Measurements from ENCODE around the gene HNRNPA1L2. TPM values are rescaled to one million over a fixed set of nuclear protein-coding genes. Genes with fewer than 3 reads are reported as not detected.
A peak's percentile ranks its signal among the peaks of the same experiment; 100 is the strongest.
"Not testable (repeated sequence)": the region's sequence is repeated elsewhere in the genome, so short reads cannot be mapped to it uniquely, and the experiment has no call there.

Gene HNRNPA1L2
- polyA plus RNA-seq, 2 of the 4 experiments (the other 2 are of a cell fraction): 5.8 to 8.5 TPM

GRCh38 chr13:52597676-52598075, 44.6 kb upstream of the HNRNPA1L2 start:
- no peak for FAIRE-seq
- Histone ChIP-seq H3K4me1 (no peaks in the 10 kb centered on the region), H3K9me3 (no peaks in the 10 kb centered on the region), H3K4me3 (no peak overlapping the region), H3K4me2 (no peak overlapping the region), H3K27ac (no peak overlapping the region)
- DNase-seq (ENCODE audit: low read depth in 1 of 2, low spot score in 1 of 2): no peak
- ATAC-seq: no peak
- WGBS (ENCODE audit: missing lambda C conversion rate): 60% methylated on average over 4 of the region's 4 CpGs
- CTCF ChIA-PET: no interaction called here
- POLR2A ChIA-PET: no interaction called here
- no peak for TF ChIP-seq HOXB13 (CRISPR knock-in tag; IDR thresholded peaks at IDR 0.05; ENCODE audit: low read depth)
- TF ChIP-seq CEBPB (IDR thresholded peaks at IDR 0.05): no peak
- no peak for TF ChIP-seq USF2 (IDR thresholded peaks at IDR 0.05)
- TF ChIP-seq NFE2L2 (conservative IDR thresholded peaks at IDR 0.05; ENCODE audit: low read length): no peak
- no peak for TF ChIP-seq BHLHE40 (IDR thresholded peaks at IDR 0.05; ENCODE audit: low read depth, low read length)
- no peak for TF ChIP-seq RNF2 (IDR thresholded peaks at IDR 0.05; ENCODE audit: borderline replicate concordance, low read depth)
- TF ChIP-seq SMC3 (IDR thresholded peaks at IDR 0.05): no peak
- no peak for TF ChIP-seq JUNB (IDR thresholded peaks at IDR 0.05)

GRCh38 chr13:52599037-52599847, 43.0 kb upstream of the HNRNPA1L2 start:
- Histone ChIP-seq H3K27ac (no peak overlapping the region), H3K9me3 (no peaks in the 10 kb centered on the region), H3K4me3 (no peak overlapping the region), H3K4me1 (no peaks in the 10 kb centered on the region), H3K4me2 (peak overlapping the region; percentile 26; the same call in 1 of the 3 replicates)
- FAIRE-seq: no peak
- WGBS (ENCODE audit: missing lambda C conversion rate): 58% methylated on average over 13 of the region's 13 CpGs
- no peak for TF ChIP-seq POLR2AphosphoS2 (conservative IDR thresholded peaks at IDR 0.05; ENCODE audit: low read length)
- no peak for TF ChIP-seq CHD4 (IDR thresholded peaks at IDR 0.05; ENCODE audit: borderline replicate concordance)
- TF ChIP-seq MYC (IDR thresholded peaks at IDR 0.05; ENCODE audit: borderline replicate concordance, low read length): no peak
- TF ChIP-seq RARB (CRISPR knock-in tag; IDR thresholded peaks at IDR 0.05): no peak
- no peak for DNase-seq (ENCODE audit: low read depth in 1 of 2, low spot score in 1 of 2)
- no peak for ATAC-seq
- ChIA-PET CTCF (no interaction called here), POLR2A (no interaction called here)

GRCh38 chr13:52599848-52600603, 42.2 kb upstream of the HNRNPA1L2 start:
- ChIA-PET POLR2A (no interaction called here), CTCF (no interaction called here)
- ATAC-seq (peak in 1 of 2 experiments; percentile 25; a peak in 1 of 6 replicates), DNase-seq (ENCODE audit: low read depth in 1 of 2, low spot score in 1 of 2) (no peak), FAIRE-seq (no peak)
- no peaks in the 10 kb centered on the region for H3K4me1 ChIP-seq
- TF ChIP-seq PHF8 (IDR thresholded peaks at IDR 0.05; ENCODE audit: borderline replicate concordance, low read depth): no peak
- TF ChIP-seq EHF (CRISPR knock-in tag; IDR thresholded peaks at IDR 0.05): no peak
- H3K4me3 ChIP-seq: no peak overlapping the region
- no peaks in the 10 kb centered on the region for H3K9me3 ChIP-seq
- 72% methylated on average over 27 of the region's 73 CpGs for WGBS (ENCODE audit: missing lambda C conversion rate)
- peak overlapping the region; percentile 26; the same call in 1 of the 3 replicates for H3K4me2 ChIP-seq
- H3K27ac ChIP-seq: no peak overlapping the region

GRCh38 chr13:52600666-52601065, 41.6 kb upstream of the HNRNPA1L2 start:
- no peak for FAIRE-seq
- no peak for DNase-seq (ENCODE audit: low read depth in 1 of 2, low spot score in 1 of 2)
- Histone ChIP-seq H3K4me3 (no peak overlapping the region), H3K4me1 (no peaks in the 10 kb centered on the region), H3K4me2 (no peak overlapping the region), H3K9me3 (no peaks in the 10 kb centered on the region), H3K27ac (no peak overlapping the region)
- WGBS (ENCODE audit: missing lambda C conversion rate): 60% methylated on average over 3 of the region's 3 CpGs
- ChIA-PET CTCF (no interaction called here), POLR2A (no interaction called here)
- no peak for ATAC-seq
- no peak for TF ChIP-seq CEBPB (IDR thresholded peaks at IDR 0.05)
- TF ChIP-seq RCOR1 (IDR thresholded peaks at IDR 0.05; ENCODE audit: low read depth, low read length): no peak

GRCh38 chr13:52603316-52603715, 38.9 kb upstream of the HNRNPA1L2 start:
- CTCF ChIA-PET; DNase-seq (ENCODE audit: low read depth in 1 of 2, low spot score in 1 of 2); H3K4me1 ChIP-seq; H3K4me2 ChIP-seq; H3K9me3 ChIP-seq; H3K27ac ChIP-seq; H3K4me3 ChIP-seq; FAIRE-seq; ATAC-seq; POLR2A ChIA-PET: not testable (repeated sequence)
- WGBS (ENCODE audit: missing lambda C conversion rate): 35% methylated on average over 4 of the region's 4 CpGs

GRCh38 chr13:52606126-52606525, 36.1 kb upstream of the HNRNPA1L2 start:
- FAIRE-seq; POLR2A ChIA-PET; H3K4me3 ChIP-seq; DNase-seq (ENCODE audit: low read depth in 1 of 2, low spot score in 1 of 2); H3K9me3 ChIP-seq; H3K27ac ChIP-seq; H3K4me1 ChIP-seq; H3K4me2 ChIP-seq; ATAC-seq: not testable (repeated sequence)
- CTCF ChIA-PET: interaction anchor here (5.8 kb wide), 1 partner anchor 362 kb away, joined by 27 read pairs; no protein-coding TSS in a partner anchor
- WGBS (ENCODE audit: missing lambda C conversion rate): 70% methylated on average over 6 of the region's 6 CpGs

GRCh38 chr13:52606795-52607194, 35.4 kb upstream of the HNRNPA1L2 start:
- WGBS (ENCODE audit: missing lambda C conversion rate): 3% methylated on average over 1 of the region's 1 CpG
- POLR2A ChIA-PET: not testable (repeated sequence)

More at GRCh38 chr13:52606795-52607194, 35.4 kb upstream of the HNRNPA1L2 start:
- not testable (repeated sequence) for FAIRE-seq; H3K4me3 ChIP-seq; DNase-seq (ENCODE audit: low read depth in 1 of 2, low spot score in 1 of 2); H3K4me1 ChIP-seq; H3K9me3 ChIP-seq; H3K4me2 ChIP-seq; H3K27ac ChIP-seq; ATAC-seq
- CTCF ChIA-PET: interaction anchor here (5.8 kb wide), 1 partner anchor 361 kb away, joined by 27 read pairs; no protein-coding TSS in a partner anchor

Measured in A549 (cell line).